BE2C (cell line): Measurements from ENCODE around the gene CLCN1.
"Not testable (repeated sequence)": the region's sequence is repeated elsewhere in the genome, so short reads cannot be mapped to it uniquely, and the experiment has no call there.

ENCODE experiments used
- DNase-seq: peaks from one replicate; pipeline ENCODE4 v3.0.0-alpha.2; 2020
- H3K27me3 ChIP-seq: fragments of 250-450 bp; sonication (Bioruptor Pico); 2 replicates; pipeline ENCODE4 v1.5.1; 2020; ENCODE audit warnings: mild to moderate bottlenecking
- H3K36me3 ChIP-seq: fragments of 250-450 bp; sonication (Bioruptor Pico); 2 replicates; pipeline ENCODE4 v1.5.1; 2020; ENCODE audit warnings: mild to moderate bottlenecking
- H3K4me1 ChIP-seq: fragments of 250-450 bp; sonication (Bioruptor Pico); 2 replicates; pipeline ENCODE4 v1.5.1; 2020
- H3K4me3 ChIP-seq: 2 replicates; pipeline ENCODE4 v1.5.1; 2011; ENCODE audit warnings: low read depth, low read length
- H3K9me3 ChIP-seq: fragments of 250-450 bp; sonication (Bioruptor Pico); 2 replicates; pipeline ENCODE4 v1.5.1; 2020
- CTCF ChIP-seq: IDR thresholded peaks from 2 replicates; pipeline ENCODE4 v1.5.1; 2012; ENCODE audit warnings: mild to moderate bottlenecking, low read depth, low read length

CLCN1 gene

GRCh38 chr7:143289421-143289820, 26.5 kb upstream of the CLCN1 start:
- Histone ChIP-seq H3K9me3 (no peaks in the 10 kb centered on the region), H3K36me3 (peaks cover 38% of the 10 kb centered on the region), H3K4me1 (peaks cover 1% of the 10 kb centered on the region), H3K4me3 (peak overlapping the region; percentile 99), H3K27me3 (no peaks in the 10 kb centered on the region)
- TF ChIP-seq CTCF = no peak
- DNase-seq = no peak

DNA sequence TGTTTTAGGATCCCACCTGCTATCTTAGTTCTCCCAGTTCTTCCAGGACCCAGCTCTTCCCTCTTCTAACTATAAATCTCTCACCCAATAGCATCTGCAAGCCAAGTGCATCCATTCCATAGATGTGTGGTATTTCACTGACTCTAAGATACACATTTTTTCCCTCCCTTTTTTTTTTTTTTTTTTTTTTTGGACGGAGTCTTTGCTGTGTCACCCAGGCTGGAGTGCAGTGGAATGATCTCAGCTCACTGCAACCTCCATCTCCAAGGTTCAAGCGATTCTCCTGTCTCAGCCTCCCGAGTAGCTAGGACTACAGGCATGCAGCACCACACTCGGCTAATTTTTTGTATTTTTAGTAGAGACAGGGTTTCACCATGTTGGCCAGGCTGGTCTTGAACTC, 26.0 kb upstream of the CLCN1 start:
- H3K27me3 ChIP-seq, H3K4me1 ChIP-seq, H3K9me3 ChIP-seq, DNase-seq: not testable (repeated sequence)
- Histone ChIP-seq H3K4me3 (peak overlapping the region; percentile 99), H3K36me3 (peaks cover 42% of the 10 kb centered on the region)

GRCh38 chr7:143290293-143290692, 25.6 kb upstream of the CLCN1 start:
- H3K4me1 ChIP-seq = no peaks in the 10 kb centered on the region
- DNase-seq = no peak
- no peak for TF ChIP-seq CTCF
- H3K36me3 ChIP-seq = peaks cover 46% of the 10 kb centered on the region
- H3K4me3 ChIP-seq = peak overlapping the region; percentile 0; the same call in 1 of the 2 replicates
- H3K27me3 ChIP-seq = no peaks in the 10 kb centered on the region
- H3K9me3 ChIP-seq = no peaks in the 10 kb centered on the region

- no peaks in the 10 kb centered on the region for H3K27me3 ChIP-seq
- DNase-seq = no peak
- H3K4me1 ChIP-seq = no peaks in the 10 kb centered on the region
- H3K36me3 ChIP-seq = peaks cover 69% of the 10 kb centered on the region
- no peak overlapping the region for H3K4me3 ChIP-seq
- TF ChIP-seq CTCF = no peak
- no peaks in the 10 kb centered on the region for H3K9me3 ChIP-seq
Observed at GRCh38 chr7:143292876-143293275, 23.0 kb upstream of the CLCN1 start.

- Histone ChIP-seq H3K4me3 (no peak overlapping the region), H3K9me3 (no peaks in the 10 kb centered on the region), H3K27me3 (no peaks in the 10 kb centered on the region), H3K36me3 (peaks cover 85% of the 10 kb centered on the region), H3K4me1 (no peaks in the 10 kb centered on the region)
- DNase-seq = no peak
- TF ChIP-seq CTCF = no peak
Observed at GRCh38 chr7:143295870-143296269, 20.0 kb upstream of the CLCN1 start.

- H3K9me3 ChIP-seq = no peaks in the 10 kb centered on the region
- DNase-seq = no peak
- no peak for TF ChIP-seq CTCF
- no peaks in the 10 kb centered on the region for H3K4me1 ChIP-seq
- peaks cover 88% of the 10 kb centered on the region for H3K36me3 ChIP-seq
- no peaks in the 10 kb centered on the region for H3K27me3 ChIP-seq
- no peak overlapping the region for H3K4me3 ChIP-seq
Observed at GRCh38 chr7:143296686-143297085, 19.2 kb upstream of the CLCN1 start.

DNA sequence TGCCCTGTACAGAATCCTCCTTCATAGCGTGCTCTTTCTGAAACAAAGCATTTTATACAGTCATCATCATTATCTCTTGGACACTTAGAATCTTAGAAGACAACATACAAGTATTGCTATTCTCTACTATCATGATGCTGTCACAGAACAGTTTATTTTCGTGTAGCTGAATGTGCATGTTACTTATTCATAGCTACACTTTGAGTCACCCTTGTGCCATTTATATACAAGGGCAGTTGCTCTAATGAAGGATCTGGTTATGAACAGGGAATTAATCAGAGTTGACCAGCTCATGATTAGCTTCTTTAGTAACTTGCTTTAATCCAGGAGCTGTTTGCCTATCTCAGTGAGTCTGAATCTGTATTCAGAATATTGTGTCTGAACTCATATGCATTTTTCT, 16.6 kb upstream of the CLCN1 start:
- Histone ChIP-seq H3K27me3 (no peaks in the 10 kb centered on the region), H3K4me3 (no peak overlapping the region), H3K9me3 (no peaks in the 10 kb centered on the region), H3K36me3 (peaks cover 88% of the 10 kb centered on the region), H3K4me1 (no peaks in the 10 kb centered on the region)
- no peak for DNase-seq
- TF ChIP-seq CTCF = no peak
